ENCODE measurements around the gene TSHZ2. TPM values are rescaled to one million over a fixed set of nuclear protein-coding genes. Genes with fewer than 3 reads are reported as not detected.
"Not testable (repeated sequence)": the region's sequence is repeated elsewhere in the genome, so short reads cannot be mapped to it uniquely, and the experiment has no call there.

Gene TSHZ2
- total and polyA plus RNA-seq, 2 donors (not counting 1 experiment from before 2014, with no cell fraction given) = 1.00 to 5.7 TPM

DNA sequence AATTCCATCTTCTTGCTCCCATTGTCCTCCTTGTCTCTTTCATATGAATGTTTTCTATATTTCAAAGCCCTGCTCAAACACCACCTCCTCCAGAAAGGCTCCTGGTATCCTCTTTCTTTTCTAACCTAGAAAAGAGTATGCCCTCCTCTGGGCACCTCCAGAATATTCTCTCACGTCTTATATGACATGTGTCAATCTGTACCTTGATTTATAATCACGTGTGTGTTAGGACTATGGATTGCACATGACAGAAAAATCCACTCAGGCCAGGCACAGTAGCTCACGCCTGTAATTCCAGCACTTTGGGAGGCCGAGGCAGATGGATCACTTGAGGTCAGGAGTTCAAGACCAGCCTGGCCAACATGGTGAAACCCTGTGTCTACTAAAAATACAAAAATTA is 464.8 kb downstream of the TSHZ2 start:
- H3K4me2 ChIP-seq (replicated peaks; ENCODE audit: low read depth, low read length, poor library complexity, severe bottlenecking); H3K36me3 ChIP-seq (replicated peaks in 1 of 2; ENCODE audit: control extremely low read depth in 1 of 2, control insufficient read depth in 1 of 2, extremely low read depth in 1 of 2, insufficient read depth in 2 of 2, low read length in 1 of 2); H4K20me1 ChIP-seq (ENCODE audit: control insufficient read depth, insufficient read depth, low read length, poor library complexity, severe bottlenecking); H2AFZ ChIP-seq (ENCODE audit: insufficient read depth, low read depth, low read length, poor library complexity, severe bottlenecking); POLR2A ChIA-PET; ATAC-seq (ENCODE audit: low read depth); CTCF ChIA-PET; H3K4me1 ChIP-seq (ENCODE audit: control insufficient read depth in 2 of 2, insufficient read depth in 2 of 2, low read length in 2 of 2); H3K4me1 Mint-ChIP-seq; H3K27ac ChIP-seq (ENCODE audit: low read length in 2 of 2); H3K79me2 ChIP-seq (ENCODE audit: control insufficient read depth, insufficient read depth, low read length); H3K27ac Mint-ChIP-seq; H3K27me3 ChIP-seq (replicated peaks in 1 of 4; ENCODE audit: control extremely low read depth in 1 of 4, control insufficient read depth in 3 of 4, insufficient read depth in 4 of 4, low read length in 3 of 4); H3K9ac ChIP-seq (ENCODE audit: low read length); H3K9me3 ChIP-seq (ENCODE audit: control extremely low read depth in 1 of 3, control insufficient read depth in 2 of 3, insufficient read depth in 1 of 3, low read length in 2 of 3); DNase-seq; intact Hi-C loops (cut with micrococcal nuclease); H3K9me3 Mint-ChIP-seq (ENCODE audit: insufficient read depth); H3K4me3 Mint-ChIP-seq; H3K4me3 ChIP-seq (ENCODE audit: control extremely low read depth in 1 of 5, extremely low read depth in 1 of 5, insufficient read depth in 1 of 5, low read depth in 2 of 5, low read length in 4 of 5): not testable (repeated sequence)
- H3K27me3 Mint-ChIP-seq = peaks cover 19% of the 10 kb centered on the region
- WGBS (ENCODE audit: insufficient coverage) = no CpG with 5 or more reads among the region's 4 CpGs

DNA sequence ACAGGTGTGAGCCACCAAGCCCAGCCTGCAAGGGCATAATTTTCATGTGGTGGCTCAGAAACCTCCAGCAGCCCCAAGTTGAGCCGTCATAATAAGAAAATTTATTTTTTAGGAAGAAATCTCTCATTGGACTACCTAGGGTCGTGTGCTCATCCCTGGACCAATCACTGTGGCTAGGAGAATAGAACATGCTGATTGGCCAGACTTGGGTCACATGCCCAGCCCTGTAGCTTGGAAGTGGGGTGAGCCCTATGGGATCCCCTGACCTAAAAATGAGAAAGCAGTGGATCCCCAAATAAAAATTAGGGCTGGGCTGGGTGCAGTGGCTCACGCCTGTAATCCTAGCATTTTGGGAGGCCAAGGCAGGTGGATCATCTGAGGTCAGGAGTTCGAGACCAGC is 466.2 kb downstream of the TSHZ2 start:
- Histone ChIP-seq H3K4me1 (ENCODE audit: control insufficient read depth in 2 of 2, insufficient read depth in 2 of 2, low read length in 2 of 2) (no peaks in the 10 kb centered on the region), H3K9me3 (ENCODE audit: control extremely low read depth in 1 of 3, control insufficient read depth in 2 of 3, insufficient read depth in 1 of 3, low read length in 2 of 3) (peaks cover 0 to 9% (median 0%) of the 10 kb centered on the region in 3 donors), H3K4me2 (replicated peaks; ENCODE audit: low read depth, low read length, poor library complexity, severe bottlenecking) (no peak overlapping the region), H2AFZ (ENCODE audit: insufficient read depth, low read depth, low read length, poor library complexity, severe bottlenecking) (no peak overlapping the region), H3K27me3 (replicated peaks in 1 of 4; ENCODE audit: control extremely low read depth in 1 of 4, control insufficient read depth in 3 of 4, insufficient read depth in 4 of 4, low read length in 3 of 4) (peaks cover 0 to 9% (median 2%) of the 10 kb centered on the region in 4 experiments), H3K27ac (ENCODE audit: low read length in 2 of 2) (no peak overlapping the region), H3K79me2 (ENCODE audit: control insufficient read depth, insufficient read depth, low read length) (no peaks in the 10 kb centered on the region), H3K36me3 (replicated peaks in 1 of 2; ENCODE audit: control extremely low read depth in 1 of 2, control insufficient read depth in 1 of 2, extremely low read depth in 1 of 2, insufficient read depth in 2 of 2, low read length in 1 of 2) (no peaks in the 10 kb centered on the region), H3K4me3 (ENCODE audit: control extremely low read depth in 1 of 5, extremely low read depth in 1 of 5, insufficient read depth in 1 of 5, low read depth in 2 of 5, low read length in 4 of 5) (no peak overlapping the region), H3K9ac (ENCODE audit: low read length) (no peak overlapping the region), H4K20me1 (ENCODE audit: control insufficient read depth, insufficient read depth, low read length, poor library complexity, severe bottlenecking) (no peaks in the 10 kb centered on the region)
- H3K27me3 Mint-ChIP-seq = peaks cover 12% of the 10 kb centered on the region
- 80% methylated on average over 3 of the region's 4 CpGs for WGBS (ENCODE audit: insufficient coverage)
- ChIA-PET CTCF (no interaction called here), POLR2A (no interaction called here)
- no peak for TF ChIP-seq EZH2 (IDR thresholded peaks at IDR 0.05; ENCODE audit: borderline replicate concordance, insufficient read depth, low read depth, low read length, poor library complexity, severe bottlenecking)
- TF ChIP-seq, protein P1, sequence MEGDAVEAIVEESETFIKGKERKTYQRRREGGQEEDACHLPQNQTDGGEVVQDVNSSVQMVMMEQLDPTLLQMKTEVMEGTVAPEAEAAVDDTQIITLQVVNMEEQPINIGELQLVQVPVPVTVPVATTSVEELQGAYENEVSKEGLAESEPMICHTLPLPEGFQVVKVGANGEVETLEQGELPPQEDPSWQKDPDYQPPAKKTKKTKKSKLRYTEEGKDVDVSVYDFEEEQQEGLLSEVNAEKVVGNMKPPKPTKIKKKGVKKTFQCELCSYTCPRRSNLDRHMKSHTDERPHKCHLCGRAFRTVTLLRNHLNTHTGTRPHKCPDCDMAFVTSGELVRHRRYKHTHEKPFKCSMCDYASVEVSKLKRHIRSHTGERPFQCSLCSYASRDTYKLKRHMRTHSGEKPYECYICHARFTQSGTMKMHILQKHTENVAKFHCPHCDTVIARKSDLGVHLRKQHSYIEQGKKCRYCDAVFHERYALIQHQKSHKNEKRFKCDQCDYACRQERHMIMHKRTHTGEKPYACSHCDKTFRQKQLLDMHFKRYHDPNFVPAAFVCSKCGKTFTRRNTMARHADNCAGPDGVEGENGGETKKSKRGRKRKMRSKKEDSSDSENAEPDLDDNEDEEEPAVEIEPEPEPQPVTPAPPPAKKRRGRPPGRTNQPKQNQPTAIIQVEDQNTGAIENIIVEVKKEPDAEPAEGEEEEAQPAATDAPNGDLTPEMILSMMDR (IDR thresholded peaks at IDR 0.05) = no peak
- DNase-seq (no peak), ATAC-seq (ENCODE audit: low read depth) (no peak)
- H3K4me1 Mint-ChIP-seq = no peaks in the 10 kb centered on the region
- intact Hi-C loops (cut with micrococcal nuclease) = no loop called here
- H3K27ac Mint-ChIP-seq = no peak overlapping the region
- no peaks in the 10 kb centered on the region for H3K9me3 Mint-ChIP-seq (ENCODE audit: insufficient read depth)
- no peak overlapping the region for H3K4me3 Mint-ChIP-seq
